Activated CD8-positive, alpha-beta memory T cell treated with anti-CD3 and anti-CD28 coated beads, Interleukin-2, amount 50 U/mL, for 48 hours (primary cell): ENCODE data around the gene FAM3B.

Experiments
- DNase-seq: peaks from one replicate; pipeline ENCODE4 v3.0.0-alpha.2; 2020

FAM3B gene

DNA sequence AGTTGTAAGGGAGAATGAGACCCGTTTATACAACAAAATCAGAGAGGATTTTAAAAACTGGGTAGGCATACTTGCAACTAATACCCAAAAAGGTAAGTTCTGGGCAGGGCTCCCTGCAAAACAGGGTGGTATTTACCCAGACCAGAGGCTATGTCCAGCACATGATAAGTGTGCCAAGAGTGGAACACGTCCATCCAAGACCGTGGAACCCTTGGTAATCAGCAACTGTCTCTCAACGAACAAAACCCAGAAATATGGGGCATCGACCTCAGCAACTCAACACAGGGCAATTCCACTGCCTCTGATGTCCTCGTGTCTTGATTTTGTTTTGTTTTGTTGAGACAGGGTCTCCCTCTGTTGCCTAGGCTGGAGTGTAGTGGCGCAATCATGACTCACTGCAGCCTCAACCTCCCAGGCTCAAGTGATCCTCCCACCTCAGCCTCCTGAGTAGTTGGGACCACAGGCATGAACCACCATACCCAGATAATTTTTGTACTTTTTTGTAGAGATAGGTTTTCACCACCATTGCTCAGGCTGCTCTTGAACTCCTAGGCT lies 82.7 kb downstream of the FAM3B start:
- DNase-seq: no peak

DNA sequence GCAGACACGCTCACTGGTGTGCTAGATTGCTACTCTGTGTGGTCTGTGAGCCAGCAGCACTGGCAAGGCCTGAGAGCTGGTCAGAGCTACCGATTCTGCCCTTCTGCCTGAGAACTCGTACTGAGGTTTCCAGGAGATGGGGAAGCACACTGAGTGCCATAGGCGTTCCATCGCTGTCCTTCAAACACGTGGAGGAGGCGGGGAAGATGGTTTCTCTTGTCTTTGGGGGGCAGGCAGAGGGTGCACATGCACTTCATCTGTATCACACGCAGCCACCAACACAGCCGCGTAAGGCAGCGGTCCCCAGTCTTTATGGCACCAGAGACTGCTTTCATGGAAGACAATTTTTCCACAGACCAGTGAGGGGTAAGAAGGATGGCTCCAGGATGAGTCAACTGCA lies 85.6 kb downstream of the FAM3B start:
- DNase-seq: no peak

DNA sequence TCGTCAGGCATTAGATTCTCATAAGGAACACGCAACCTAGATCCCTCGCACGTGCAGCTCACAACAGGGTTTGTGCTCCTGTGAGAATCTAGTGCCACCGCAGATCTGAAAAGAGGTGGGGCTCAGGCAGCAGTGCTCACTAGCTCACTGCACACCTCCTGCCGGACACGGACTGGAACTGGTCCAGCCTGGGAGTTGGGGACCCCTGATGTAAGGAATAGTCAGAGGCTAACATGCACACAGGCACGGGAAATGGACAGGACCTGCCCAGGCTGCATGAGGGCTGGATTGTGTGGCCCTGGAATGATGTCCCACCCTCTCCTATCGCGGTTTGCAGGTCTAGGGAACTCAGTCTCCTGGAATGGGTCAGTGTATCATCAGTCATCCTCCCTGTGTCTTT lies 86.2 kb downstream of the FAM3B start:
- DNase-seq: no peak

DNA sequence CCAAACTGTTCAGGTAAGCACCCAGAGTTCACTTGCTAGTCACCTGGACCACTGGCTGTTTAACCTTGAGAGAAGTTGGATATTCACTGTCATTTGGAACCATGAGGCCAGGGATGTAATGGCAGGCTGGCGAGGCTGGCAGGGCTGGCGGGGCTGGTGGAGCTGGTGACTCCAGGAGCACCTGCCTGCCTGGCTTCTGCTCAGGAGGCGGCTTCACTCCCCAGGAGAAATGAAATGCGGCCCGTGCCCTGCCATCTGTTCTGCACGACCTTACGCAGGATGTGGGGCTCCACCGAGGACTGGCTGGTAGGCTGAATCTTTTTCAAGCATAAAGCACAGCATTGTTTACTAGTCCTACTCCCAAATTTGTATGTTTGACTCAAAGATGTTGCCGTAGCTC lies 86.7 kb downstream of the FAM3B start:
- DNase-seq: no peak

DNA sequence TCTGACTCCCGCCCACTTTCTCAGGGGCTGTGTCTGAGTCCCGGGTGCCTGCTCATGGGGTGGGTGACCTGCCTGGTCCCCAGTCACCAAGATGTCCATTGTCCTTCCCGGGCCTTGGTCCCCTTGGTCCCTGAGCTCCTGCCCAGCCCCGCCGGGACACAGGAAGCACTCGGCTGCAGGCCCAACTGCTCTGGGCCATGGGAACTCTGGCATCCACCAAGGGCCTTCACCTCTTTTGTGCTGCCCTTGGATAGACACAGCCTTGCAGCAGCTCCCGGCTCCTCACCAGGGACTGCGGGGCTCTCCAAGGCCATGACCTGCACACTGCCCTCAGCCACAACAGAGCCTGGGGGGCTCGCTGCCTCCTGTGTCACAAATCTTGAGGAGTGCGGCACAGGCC lies 87.4 kb downstream of the FAM3B start:
- DNase-seq: no peak

DNA sequence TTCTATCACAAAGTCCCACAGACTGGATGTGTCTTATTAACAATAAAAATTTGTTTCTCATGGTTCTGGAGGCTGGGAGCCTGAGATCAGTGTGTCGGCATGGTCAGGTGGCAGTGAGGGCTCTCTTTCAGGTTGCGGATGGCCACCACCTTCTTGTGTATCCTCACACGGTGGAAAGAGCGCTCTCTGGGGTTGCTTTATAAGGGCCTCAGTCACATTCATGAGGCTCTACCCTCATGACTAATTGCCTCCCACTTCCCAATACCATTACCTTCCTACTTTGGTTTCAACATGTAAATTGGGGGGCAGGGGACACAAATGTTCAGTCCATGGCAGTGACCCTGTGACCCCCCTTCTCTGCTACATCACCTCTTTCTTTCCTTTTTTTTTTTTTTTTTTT lies 88.7 kb downstream of the FAM3B start:
- DNase-seq: no peak

DNA sequence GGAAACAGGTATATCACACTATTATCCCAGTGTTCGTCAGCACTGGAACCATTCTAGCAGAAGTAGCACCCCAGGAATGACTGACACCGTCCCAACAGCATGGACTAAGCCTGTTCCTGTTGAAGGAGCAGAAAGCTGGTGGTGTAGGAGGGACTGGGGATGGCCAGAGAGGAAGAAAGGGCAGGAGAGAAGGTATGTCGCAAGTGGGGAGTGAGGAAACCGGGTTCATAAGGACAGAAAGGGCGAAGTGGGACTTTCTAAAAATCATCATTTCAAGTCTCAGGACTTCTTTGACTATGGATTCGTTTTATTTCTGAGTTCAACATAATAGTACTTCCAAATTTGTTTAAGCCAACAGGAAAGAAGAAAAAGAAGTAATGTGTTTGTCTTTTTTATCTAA lies 89.7 kb downstream of the FAM3B start:
- no peak for DNase-seq
